HG03097 (cell line): Measurements from ENCODE around the gene BCL2.

Source experiments
- ATAC-seq: cut with Tn5 transposase; IDR thresholded peaks from one replicate; pipeline ENCODE4 v1.9.1; 2021; ENCODE audit not compliant: unreplicated experiment, low FRiP score

The BCL2 gene

DNA sequence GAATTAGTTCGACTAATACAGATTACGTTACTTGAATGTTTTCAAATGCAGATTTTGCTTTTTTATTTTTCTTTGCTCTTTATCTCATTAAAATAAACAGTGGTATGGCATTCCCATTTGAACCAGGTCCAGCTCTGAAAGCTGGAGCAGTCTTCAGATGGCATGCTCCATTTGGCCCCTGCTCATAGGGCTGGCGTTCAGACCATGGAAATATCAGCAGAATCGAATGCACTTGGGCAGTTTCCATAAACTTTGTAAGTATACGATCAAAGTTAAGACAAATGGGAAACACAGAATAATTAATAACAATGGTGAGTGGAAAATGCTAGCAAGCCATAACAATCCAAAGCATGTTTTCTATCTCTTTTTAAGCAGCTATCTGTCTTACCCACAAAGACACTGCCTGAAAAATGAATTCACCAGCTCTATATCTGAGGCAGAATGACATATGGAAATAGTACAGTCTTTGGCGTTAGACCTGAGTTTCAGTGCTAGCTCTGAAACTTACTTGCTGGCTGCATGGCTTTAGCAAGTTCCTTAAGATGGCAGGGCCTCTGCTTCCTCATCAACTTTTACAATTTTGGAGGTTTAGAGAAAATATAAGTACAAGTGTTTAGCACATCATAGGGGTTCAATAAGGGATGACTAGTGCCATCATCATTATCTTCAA, 131.6 kb downstream of the BCL2 start:
- ATAC-seq, result no peak

DNA sequence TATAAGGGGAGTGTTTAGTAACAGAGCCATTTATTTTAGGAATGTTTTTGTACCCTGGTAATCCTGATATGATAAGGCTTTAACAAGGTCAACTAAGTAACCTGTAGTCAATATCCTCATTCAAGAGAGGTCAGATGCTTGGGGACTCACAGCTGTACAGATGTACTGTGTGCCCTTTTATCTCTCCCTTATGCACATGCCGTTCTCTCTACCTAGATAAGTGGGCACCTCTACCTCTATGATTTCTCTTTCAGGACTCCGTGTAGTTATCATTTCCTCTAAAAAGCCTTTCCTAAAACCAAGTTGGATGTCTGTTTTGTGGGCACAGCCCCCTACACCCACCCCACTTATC, 132.4 kb downstream of the BCL2 start:
- ATAC-seq, result no peak

DNA sequence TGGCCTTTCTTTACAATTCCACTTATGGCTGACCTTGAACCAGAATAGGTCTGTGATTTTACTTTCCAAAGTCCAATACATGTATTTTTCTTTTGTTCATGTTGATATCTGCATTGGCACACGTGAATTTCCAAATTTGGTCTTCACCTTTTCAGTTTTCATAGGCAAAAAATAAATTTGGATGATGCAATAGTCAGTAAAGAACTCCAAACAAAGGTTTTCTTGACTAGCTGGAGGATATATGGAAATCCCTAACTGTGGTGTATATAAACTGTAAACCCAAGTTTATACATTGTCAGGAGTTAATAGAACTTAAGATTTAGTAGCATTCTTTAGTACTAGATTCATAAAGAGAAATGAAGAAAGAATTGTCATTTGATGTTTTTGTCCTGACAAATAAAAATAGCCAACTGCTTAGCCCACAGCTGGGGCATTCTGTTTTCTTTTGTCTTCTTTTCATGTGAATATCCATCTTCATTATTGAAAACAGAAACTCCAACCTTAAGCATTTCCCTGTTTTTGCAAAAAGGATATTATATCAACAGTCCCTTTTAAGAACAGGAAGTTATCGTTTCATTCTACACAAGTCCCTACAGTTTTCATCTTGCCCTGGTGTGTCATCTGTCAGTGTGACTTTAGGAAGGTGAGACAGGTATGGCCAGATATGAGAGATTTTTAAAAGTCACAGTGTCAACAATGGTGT, 132.9 kb downstream of the BCL2 start:
- ATAC-seq, result no peak

DNA sequence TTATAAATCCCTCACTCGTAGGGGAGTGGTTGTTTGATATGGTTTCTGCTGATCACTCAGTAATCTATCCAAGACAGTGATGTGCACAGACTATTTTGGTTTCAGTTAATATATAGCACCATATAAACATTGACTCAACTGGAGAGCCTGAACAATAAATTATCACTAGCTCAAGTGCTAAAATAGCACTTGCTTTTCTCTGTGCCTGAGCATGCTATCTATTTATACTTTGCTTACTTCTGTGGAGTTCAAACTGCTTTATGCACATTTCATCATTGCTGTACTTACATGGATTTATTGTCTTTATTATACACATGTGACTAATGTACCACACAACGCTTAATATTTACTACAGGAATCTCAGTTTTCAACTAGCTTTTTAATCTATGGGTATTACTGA, 133.6 kb downstream of the BCL2 start:
- no peak for ATAC-seq

DNA sequence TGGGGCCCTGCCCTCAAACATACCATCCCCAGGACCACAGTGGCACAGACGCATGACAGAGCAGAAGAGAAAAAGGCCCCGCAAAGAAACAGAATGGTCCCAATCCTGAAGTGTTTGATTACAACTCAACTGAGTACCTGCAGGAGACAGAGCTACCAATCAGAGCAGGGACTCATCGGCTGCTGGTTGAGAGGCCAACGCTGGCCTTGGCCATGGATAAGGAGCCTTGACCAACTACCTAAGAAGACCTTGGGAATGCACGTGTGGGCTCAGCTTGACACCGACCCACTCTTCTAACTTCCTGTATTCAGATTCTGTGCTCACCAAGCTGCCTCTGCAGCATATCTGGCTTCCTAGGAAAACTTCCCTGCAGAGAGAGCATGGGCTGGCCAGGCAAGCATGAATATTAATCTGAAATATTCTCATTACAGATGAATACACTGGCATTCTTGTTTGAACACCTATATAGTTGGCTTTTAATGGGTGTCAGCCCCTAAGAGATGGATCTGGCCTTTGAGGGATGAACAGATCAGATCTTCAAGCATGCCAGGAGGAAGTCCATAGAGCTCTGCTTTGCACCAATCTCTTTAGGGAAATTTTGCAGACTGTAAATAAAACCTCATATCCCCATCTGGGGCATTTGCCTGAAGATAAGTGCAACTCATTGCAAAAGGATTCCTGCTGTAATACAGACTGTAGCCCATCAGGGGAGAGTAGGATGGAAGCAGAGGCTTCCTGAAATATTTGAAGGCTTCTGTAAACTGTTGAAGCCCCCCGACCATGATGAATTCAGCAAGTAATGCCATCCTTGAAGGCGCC, 135.4 kb downstream of the BCL2 start:
- no peak for ATAC-seq

DNA sequence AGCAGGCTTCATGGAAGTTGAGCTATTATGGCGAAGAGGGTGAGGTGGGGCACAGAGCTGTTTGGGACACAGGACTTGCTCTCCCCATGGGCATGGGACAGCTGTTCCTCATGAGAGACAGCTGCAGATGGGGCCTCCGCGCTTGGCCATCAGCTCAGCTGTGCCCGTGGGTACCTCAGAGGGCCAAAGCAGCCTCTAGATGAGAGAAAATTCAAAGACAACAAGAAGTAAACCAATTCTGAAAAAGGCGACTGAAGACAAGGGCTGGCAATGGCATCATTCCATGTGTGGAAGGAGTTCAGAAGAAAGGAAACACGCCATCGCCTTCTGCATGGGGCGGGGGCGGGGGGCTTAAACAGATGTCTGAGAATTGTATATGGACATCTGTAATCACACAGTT, 136.2 kb downstream of the BCL2 start:
- no peak for ATAC-seq

DNA sequence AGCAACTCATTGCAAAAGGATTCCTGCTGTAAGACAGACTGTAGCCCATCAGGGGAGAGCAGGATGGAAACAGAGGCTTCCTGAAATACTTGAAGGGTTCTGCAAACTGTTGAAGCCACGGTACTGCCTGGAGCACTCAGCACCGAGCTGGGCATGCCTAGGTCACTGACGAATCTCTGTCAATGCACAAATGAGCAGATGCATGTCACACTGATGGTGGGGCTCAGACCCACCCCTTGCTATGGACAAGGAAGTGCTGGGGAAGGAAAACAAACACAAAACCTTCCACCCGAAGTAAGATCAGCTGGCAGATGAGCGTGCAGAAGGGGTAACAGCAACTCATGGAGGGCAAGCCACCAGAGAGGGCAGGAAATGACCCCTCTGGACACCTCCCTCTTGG, 136.7 kb downstream of the BCL2 start:
- no peak for ATAC-seq

DNA sequence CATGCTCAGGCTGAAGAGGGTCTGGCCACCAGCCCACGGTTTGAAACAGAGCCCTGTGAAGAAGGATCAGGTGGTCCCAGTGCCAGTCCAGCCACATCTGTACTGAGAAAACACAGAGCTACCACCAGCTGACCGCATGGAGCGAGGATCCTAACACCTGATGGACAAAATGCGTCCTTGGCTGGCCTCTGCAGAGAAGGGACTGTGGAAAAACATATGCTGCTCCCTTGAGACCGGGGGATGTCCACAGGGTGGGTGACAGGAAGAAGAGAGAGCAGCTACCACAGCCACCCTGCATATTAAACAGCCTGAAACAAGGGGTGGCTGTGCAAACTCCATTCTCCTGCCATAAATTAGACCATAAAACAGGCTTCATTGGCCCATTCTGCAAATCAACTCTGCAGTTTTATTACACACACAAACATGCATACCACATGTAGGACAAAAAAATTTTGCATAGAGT, 137.2 kb downstream of the BCL2 start:
- no peak for ATAC-seq

DNA sequence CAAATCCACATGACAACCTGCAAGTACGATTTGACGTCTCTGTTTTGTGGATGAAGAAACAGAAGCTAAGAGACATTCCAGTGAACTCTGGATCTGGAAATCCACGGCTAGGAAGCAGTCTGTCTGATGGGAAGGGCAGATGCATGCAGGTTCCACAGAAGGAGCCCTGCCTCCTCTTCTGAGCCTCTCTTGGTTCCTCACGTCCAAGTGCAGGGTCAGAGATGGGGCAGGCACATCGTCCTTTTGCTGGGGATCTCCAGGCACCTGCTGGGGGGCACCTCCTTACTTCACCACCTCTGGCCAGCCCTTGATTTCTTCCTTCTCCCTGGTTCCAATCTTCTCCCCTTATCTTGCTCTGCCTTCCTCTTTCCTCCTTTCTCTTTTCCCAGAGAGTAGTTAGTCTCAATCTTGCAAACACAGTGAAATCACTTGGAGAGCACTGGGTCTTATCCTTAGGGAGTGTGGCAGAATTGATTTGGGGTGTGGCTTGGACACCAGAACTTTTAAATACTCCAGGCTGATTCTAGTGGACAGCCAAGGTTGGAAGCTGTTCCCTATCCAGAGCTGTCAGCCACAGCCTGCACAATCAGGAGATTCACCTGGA, 137.8 kb downstream of the BCL2 start:
- ATAC-seq, result no peak

DNA sequence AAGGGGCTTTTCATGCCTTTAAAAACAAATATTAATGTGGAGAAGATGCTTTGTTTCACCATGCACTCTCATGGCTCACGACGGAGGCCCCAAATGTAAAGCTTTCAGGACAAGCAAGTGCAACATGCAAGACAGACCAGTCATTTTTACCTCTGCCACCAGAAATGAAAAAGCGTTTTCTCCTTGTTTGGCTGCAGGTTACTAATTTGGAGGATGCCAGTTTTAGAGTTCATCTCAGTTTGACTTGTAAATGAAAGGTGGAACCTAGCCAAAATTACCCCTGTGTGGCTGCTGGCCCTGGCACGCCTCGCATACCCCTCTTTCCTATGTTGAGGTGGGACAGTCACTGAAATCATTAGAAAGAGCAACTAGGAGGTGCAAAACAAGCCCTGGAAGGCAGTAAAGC, 138.6 kb downstream of the BCL2 start:
- peak; percentile 42 for ATAC-seq

DNA sequence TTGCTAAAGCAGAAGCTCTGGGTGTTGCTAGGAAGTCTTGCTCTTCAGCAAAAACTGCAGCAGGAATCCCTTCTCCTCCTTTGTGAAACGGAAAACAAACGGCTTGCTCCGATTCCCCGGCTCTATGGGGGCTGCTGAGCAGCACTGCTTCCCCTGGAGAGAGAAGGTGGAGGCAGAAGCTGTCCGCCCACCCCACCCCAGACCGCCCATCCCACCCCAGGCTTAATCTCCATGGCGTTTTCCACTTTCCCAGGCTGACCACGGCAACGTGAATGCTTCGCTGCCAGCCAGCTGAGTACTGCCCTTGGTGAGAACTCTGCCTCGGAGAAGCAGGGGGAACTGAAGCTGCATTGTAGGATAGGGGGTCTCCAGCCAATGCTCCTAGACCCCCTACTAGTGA, 139.2 kb downstream of the BCL2 start:
- ATAC-seq, result no peak

DNA sequence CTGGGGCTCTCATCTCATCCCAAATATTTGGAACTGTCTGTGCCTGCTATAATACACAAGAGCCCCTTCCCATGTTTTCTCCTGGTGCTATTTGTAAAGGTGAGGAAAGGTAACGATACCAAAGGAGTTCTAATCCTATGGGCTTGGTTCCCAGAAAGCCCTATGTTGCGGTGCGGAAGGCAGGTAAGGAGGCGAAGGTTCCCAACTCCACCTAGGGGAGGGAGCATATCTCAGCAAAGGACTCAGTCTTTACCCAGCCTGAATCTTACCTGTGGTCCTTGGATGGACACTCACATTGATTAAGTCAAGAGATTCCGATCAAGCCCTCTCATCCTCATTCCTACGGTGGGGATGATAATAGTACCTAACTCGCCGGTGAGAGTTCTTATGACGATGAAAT, 140.1 kb downstream of the BCL2 start:
- no peak for ATAC-seq

DNA sequence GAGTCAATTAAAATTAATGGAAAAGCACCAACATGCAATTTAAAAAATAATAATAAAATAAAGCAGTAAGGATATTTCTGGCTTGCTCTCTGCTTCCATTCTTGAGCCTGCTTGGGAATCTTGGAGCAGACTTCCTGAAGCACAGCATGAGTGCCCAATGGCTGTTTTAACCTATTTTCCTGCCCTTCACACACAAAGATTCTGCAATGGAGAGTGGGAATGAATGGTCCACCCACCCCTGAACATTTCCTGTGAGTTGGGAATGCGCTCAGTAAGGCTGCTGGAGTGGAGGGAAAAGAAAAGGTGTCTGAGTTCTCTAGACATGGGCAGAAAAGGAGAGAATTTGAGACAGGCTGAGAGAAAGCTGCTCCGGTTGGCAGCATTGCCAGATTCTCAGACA, 140.6 kb downstream of the BCL2 start:
- ATAC-seq, result no peak

DNA sequence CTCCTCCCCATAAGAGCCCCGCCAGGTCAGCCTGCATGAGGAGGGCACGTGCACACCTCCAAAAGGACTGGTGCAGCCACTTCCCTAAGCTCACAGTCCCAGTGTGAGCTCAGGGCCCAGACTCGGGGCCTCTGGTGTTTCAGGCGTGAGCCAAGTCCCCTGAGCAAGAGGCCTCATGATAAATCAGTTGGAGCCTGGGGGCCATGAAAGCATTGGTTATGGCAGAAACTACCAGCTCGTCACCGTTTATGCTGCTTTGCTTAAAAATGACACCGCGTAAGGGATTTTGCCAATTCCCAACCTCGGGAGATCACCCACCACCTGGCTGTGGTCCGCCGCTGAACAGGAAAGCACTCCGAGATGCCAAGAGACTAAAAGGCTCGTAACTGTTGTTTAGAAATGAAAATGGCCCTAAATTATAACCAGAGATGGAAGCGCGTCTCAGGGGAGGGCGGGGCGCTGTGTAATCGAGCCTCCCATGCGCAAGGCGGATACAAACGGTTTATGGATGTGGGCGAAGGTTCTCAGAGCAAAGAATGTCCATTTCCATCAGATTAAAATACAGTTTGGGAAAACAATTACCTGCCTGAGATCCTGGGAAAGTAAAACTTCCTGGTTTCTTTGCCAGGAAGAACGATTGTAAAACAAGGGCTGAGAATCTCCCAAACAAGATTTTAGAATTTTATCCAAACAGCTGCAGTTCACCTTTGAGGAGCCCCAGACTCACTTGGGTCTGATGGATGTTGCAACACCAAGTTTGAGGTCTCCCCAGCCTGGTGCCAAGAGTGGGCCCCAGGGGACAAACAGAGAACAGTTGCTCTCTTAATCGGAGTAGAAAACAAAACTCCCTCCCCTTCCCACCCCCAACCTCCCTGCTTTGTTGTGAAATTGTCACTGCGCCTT, 141.4 kb downstream of the BCL2 start:
- ATAC-seq, result peak; percentile 38

DNA sequence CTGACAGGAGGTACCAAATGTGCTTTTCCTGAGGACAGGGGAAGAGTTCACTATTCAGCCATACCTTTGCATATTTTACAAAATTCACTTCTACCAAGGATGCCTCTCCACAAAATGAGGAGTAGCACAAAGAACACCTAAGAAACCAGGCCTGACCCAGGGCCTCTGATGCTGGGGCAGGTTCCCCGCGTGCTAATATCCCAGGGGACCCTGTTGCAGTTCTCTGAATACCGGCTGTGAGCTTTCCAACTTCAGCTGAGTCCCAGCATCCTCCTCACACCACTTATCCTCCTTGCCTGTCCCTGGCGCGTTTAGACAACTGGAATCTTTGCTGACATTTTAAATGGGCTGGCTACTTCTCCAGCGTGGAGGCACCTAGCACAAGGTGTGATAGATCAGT, 142.3 kb downstream of the BCL2 start:
- ATAC-seq, result no peak

DNA sequence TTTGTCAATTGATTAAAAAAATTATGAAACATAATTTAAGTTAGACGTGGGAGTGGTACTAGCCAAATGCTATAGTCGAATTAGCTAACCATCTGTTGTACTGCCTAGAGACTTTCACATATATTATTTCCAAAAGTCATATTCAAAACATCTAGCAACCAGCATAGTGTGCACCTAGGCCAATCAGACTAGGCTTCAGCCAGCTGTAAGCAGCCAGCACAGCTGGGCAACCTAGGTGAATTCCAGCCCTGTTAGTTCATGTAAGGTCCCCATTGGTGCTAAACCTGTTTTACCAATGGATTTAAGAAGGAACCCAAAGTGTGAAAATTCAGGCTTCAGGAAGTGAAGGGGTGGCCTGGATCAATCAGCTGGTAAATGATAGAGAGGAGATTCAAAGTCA, 144.3 kb downstream of the BCL2 start:
- ATAC-seq, result no peak

DNA sequence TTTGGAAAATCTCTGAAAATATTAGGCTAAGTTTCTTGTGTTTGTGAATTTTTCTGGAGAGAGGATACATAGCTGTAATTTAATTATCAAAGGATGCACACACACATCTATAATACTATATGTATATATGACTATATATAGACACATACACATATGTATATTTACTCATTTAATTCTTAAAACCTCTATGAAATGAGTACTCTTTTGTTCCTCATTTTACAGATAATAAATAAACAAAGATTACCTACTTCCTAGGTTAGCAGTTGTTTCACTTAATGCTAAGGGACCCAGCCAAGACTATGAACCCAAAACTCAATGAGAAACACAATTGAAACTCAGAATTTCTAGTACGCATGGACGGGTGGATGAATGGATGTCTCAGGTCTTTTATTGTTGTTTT, 145.6 kb downstream of the BCL2 start:
- ATAC-seq, result no peak

DNA sequence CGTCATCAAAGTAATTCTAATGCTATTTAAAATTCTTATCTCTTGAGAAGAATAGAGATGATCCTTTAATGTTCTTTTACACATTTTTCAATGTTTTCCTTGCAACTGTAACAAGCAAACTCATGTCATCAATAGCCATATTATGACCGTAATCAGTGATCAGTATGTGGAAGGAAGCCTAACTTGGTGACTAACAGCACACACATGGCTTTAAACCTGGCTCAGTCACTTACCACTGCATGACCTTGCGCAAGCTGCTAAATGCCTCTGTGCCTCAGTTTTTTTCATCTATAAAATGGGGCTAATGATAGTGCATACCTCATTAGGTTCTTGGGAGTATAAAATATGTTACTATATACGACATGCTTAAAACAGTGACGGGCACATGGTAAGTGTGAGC, 149.7 kb downstream of the BCL2 start:
- no peak for ATAC-seq

DNA sequence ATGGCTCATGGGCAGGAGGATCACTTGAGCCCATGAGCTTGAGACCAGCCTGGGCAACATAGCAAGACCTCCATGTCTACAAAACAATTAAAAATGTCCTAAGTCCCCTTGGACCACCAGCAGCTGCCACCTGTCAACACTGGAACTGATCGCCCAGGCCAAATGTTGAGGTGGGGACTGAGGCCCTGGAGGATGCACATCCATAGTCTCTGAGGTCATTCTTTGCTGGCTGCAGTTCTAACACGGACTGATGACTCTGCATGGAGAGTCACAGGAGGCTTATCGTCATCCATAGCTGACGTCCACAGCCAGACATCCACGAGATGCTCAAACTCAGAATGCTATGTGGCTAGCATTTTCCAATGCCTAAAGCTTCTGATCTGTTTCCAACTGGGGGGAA, 151.3 kb downstream of the BCL2 start:
- ATAC-seq, result no peak

DNA sequence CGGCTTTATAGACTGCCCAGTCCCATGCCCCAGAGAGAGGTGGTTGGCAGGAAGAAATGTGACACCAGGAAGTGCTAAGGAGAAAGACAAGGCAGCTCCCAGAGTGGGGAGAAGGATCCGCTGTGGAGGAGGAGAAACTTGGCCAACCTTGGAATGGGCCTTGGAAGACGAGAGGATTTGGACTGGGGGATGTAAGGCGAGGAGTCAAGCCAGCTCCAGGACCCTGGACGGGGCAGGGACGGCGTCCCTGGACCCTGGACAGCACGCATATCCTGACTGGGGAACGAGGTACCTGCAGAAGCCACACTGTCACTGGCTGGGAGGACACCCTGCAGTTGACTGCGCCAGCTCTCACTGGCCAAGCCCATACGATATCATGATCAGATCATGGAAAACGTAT, 153.4 kb downstream of the BCL2 start:
- ATAC-seq, result no peak
